Chondrocyte (in vitro differentiated cells): ENCODE measurements around the gene CCDC12. TPM values are rescaled to one million over a fixed set of nuclear protein-coding genes. Genes with fewer than 3 reads are reported as not detected.
A peak's percentile ranks its signal among the peaks of the same experiment; 100 is the strongest.

ENCODE experiments used
- DNase-seq: peaks from one replicate; pipeline ENCODE4 v3.0.0; 2021; ENCODE audit warnings: mixed read lengths, low spot score
- H3K27ac Mint-ChIP-seq: one replicate; pipeline ENCODE4 v1.8.0; 2021; ENCODE audit warnings: mild to moderate bottlenecking, moderate library complexity, mixed read lengths; ENCODE audit not compliant: unreplicated experiment
- H3K27me3 Mint-ChIP-seq: 2 replicates; pipeline ENCODE4 v1.8.0; 2021; ENCODE audit warnings: low read depth, mixed read lengths
- H3K36me3 Mint-ChIP-seq: 2 replicates; pipeline ENCODE4 v1.8.0; 2021; ENCODE audit warnings: low read depth, mixed read lengths
- H3K4me1 Mint-ChIP-seq: 2 replicates; pipeline ENCODE4 v1.8.0; 2021; ENCODE audit warnings: low read depth, mild to moderate bottlenecking, mixed read lengths
- H3K4me3 Mint-ChIP-seq: one replicate; pipeline ENCODE4 v1.8.0; 2021; ENCODE audit warnings: mild to moderate bottlenecking, moderate library complexity, mixed read lengths; ENCODE audit not compliant: unreplicated experiment
- H3K9me3 Mint-ChIP-seq: 2 replicates; pipeline ENCODE4 v1.8.0; 2021; ENCODE audit warnings: low read depth, mixed read lengths
- total RNA-seq: library from RNA; stranded (reverse); gene quantifications from 3 replicates; pipeline ENCODE4 v1.2.1, GENCODE V29; 2021
- TF ChIP-seq, protein P1 (sequence below): fragments of 200-600 bp; sonication (generic); IDR thresholded peaks from 2 replicates; pipeline ENCODE4 v1.5.0; 2021; ENCODE audit warnings: antibody characterized with exemption, mild to moderate bottlenecking, moderate library complexity

The CCDC12 gene
- total RNA-seq, 1 donor from 2014 or later: 21.8 TPM

DNA sequence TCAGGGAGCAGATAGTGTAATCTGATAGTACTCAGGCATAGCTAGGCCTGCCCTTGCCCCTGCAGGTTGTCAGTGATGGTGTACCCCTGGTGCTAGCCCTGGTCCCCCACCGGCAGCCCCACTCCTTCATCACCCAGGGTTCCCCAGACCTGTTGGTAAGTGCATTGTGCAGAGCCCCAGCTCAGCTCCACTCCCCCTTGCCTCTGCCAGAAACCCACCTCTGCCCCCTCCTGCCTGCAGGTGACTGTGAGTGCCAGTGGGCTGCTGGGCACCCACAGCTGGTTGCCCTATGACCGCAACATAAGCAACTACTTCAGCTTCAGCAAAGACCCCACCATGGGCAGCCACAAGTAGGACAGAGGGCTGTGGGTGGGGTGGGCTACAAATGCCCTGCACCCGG lies 30.5 kb upstream of the CCDC12 start:
- DNase-seq: no peak
- no peak overlapping the region for H3K27ac Mint-ChIP-seq
- H3K9me3 Mint-ChIP-seq: no peaks in the 10 kb centered on the region
- H3K4me3 Mint-ChIP-seq: no peak overlapping the region
- TF ChIP-seq, protein P1, sequence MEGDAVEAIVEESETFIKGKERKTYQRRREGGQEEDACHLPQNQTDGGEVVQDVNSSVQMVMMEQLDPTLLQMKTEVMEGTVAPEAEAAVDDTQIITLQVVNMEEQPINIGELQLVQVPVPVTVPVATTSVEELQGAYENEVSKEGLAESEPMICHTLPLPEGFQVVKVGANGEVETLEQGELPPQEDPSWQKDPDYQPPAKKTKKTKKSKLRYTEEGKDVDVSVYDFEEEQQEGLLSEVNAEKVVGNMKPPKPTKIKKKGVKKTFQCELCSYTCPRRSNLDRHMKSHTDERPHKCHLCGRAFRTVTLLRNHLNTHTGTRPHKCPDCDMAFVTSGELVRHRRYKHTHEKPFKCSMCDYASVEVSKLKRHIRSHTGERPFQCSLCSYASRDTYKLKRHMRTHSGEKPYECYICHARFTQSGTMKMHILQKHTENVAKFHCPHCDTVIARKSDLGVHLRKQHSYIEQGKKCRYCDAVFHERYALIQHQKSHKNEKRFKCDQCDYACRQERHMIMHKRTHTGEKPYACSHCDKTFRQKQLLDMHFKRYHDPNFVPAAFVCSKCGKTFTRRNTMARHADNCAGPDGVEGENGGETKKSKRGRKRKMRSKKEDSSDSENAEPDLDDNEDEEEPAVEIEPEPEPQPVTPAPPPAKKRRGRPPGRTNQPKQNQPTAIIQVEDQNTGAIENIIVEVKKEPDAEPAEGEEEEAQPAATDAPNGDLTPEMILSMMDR: no peak
- peaks cover 12% of the 10 kb centered on the region for H3K4me1 Mint-ChIP-seq
- no peaks in the 10 kb centered on the region for H3K27me3 Mint-ChIP-seq
- peaks cover 8% of the 10 kb centered on the region for H3K36me3 Mint-ChIP-seq

DNA sequence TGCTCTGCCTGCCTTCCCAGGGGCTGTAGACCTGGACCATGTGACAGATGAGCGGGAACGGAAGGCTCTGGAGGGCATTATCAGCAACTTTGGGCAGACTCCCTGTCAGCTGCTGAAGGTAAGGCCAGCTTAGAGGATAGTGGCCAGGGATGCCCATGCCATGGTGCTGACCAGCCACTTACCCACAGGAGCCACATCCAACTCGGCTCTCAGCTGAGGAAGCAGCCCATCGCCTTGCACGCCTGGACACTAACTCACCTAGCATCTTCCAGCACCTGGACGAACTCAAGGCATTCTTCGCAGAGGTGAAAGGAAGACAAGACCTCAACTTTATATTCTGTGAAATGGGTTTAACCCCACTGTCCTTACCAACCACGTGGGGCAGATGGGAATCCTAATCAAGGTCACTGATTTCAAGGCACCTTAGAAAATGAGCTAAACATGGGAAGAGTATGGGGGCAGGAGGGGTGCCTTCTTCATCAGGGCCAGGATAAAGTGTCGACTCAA lies 29.7 kb upstream of the CCDC12 start:
- DNase-seq: no peak

DNA sequence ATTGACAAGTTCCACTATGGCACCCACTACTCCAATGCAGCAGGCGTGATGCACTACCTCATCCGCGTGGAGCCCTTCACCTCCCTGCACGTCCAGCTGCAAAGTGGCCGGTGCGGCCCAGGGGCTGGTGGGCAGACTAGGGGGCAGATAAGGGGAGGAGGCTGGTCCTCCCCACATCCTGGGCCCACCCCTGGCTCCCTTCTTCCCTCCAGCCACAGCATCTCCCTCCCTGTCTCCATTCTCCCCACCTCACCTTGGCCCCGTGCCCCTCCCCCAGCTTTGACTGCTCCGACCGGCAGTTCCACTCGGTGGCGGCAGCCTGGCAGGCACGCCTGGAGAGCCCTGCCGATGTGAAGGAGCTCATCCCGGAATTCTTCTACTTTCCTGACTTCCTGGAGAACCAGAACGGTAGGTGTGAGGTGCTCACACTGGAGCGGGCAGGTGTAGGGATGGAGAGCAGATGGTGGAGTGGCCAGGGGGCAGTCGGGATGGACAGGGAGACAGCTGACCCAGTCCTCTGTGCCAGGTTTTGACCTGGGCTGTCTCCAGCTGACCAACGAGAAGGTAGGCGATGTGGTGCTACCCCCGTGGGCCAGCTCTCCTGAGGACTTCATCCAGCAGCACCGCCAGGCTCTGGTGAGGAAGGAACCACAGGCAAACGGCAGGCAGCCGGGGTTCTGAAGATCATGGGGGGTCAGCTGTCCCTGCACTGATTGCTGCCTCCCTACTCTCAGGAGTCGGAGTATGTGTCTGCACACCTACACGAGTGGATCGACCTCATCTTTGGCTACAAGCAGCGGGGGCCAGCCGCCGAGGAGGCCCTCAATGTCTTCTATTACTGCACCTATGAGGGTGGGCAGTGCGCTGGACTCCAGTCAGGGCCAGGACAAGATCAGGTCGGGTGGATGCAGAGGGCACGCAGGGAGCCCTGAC lies 28.9 kb upstream of the CCDC12 start:
- peak; percentile 93 for DNase-seq
- H3K4me3 Mint-ChIP-seq: no peak overlapping the region
- peaks cover 10% of the 10 kb centered on the region for H3K4me1 Mint-ChIP-seq
- TF ChIP-seq, protein P1: no peak
- peaks cover 8% of the 10 kb centered on the region for H3K36me3 Mint-ChIP-seq
- no peaks in the 10 kb centered on the region for H3K27me3 Mint-ChIP-seq
- H3K9me3 Mint-ChIP-seq: no peaks in the 10 kb centered on the region
- H3K27ac Mint-ChIP-seq: no peak overlapping the region

More for the DNA sequence above, 29.7 kb upstream of the CCDC12 start:
- no peaks in the 10 kb centered on the region for H3K27me3 Mint-ChIP-seq
- H3K36me3 Mint-ChIP-seq: peaks cover 8% of the 10 kb centered on the region
- TF ChIP-seq, protein P1: no peak
- H3K9me3 Mint-ChIP-seq: no peaks in the 10 kb centered on the region
- H3K4me1 Mint-ChIP-seq: peaks cover 12% of the 10 kb centered on the region
- no peak overlapping the region for H3K27ac Mint-ChIP-seq
- no peak overlapping the region for H3K4me3 Mint-ChIP-seq

DNA sequence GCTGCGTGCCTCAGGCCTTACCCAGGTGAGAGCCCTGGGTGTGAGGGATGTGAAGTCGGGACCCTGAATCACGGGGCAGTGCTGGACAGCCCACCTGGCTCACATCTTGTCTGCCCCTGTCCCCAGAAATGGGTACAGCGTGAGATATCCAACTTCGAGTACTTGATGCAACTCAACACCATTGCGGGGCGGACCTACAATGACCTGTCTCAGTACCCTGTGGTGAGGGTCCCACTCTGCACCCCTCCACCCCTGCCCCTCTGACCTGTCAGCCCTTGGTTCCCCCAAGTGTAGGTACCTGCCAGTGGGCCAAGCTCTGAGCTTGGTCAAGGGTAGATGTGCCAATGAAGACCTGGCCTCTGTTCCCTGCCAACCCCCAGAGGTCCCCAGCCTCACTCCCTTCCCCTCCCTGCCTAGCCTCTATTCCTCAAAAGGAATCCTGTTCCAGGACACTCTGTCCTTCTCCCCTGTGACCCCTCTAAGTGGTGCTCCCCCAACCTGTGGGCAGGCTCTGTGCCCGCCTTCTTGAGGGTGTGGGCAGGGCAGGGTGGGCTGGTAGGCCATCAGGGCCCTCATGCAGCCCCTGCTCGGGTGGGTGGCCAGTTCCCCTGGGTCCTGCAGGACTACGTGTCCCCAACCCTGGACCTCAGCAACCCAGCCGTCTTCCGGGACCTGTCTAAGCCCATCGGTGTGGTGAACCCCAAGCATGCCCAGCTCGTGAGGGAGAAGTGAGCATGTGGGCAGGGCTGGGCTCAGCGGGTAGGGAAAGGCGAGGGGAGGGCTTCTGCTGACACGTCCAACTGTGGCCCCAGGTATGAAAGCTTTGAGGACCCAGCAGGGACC lies 28.0 kb upstream of the CCDC12 start:
- H3K4me3 Mint-ChIP-seq: no peak overlapping the region
- no peaks in the 10 kb centered on the region for H3K9me3 Mint-ChIP-seq
- peak; percentile 87 for DNase-seq
- H3K27me3 Mint-ChIP-seq: no peaks in the 10 kb centered on the region
- TF ChIP-seq, protein P1: no peak
- H3K4me1 Mint-ChIP-seq: peaks cover 1% of the 10 kb centered on the region
- H3K36me3 Mint-ChIP-seq: peaks cover 8% of the 10 kb centered on the region
- H3K27ac Mint-ChIP-seq: no peak overlapping the region
